Measurements from ENCODE around the gene GHRH.

GHRH gene

DNA sequence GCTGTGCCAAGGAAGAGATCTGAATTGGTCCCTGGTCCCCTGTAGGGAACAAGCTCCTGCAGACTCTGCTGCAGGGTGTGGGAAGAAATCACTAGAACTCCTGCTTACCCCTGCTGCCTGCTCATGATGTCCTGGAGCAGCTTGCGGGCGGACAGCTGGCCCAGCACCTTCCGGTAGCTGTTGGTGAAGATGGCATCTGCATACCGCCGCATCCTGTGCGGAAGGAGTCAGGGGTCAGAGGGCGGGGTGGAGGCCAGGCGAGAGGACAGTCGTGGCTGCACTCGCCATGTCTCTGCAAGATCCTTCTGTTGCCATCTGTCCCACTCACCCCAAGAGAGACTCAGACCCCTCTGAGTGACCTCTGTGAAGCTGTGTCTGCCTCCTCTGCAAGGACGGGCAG is 5.3 kb downstream of the GHRH start:
- TF ChIP-seq ZBTB7A (IDR thresholded peaks at IDR 0.05; ENCODE audit: low read depth) (no peak), EP300 (IDR thresholded peaks at IDR 0.05; ENCODE audit: borderline replicate concordance) (no peak), EGR1 (IDR thresholded peaks at IDR 0.05) (no peak), MAX (IDR thresholded peaks at IDR 0.05) (no peak), TAF1 (IDR thresholded peaks at IDR 0.05; ENCODE audit: low read depth) (no peak), TCF12 (IDR thresholded peaks at IDR 0.05; ENCODE audit: low read depth) (no peak), REST (IDR thresholded peaks at IDR 0.05; ENCODE audit: low read depth) (no peak), CREB1 (IDR thresholded peaks at IDR 0.05; ENCODE audit: low read depth) (no peak), YY1 (IDR thresholded peaks at IDR 0.05; ENCODE audit: low read depth) (no peak), RAD21 (IDR thresholded peaks at IDR 0.05; ENCODE audit: low read depth) (no peak), NFIC (IDR thresholded peaks at IDR 0.05) (no peak), TEAD4 (IDR thresholded peaks at IDR 0.05) (no peak), CEBPB (IDR thresholded peaks at IDR 0.05) (no peak), USF1 (IDR thresholded peaks at IDR 0.05) (no peak), FOXM1 (IDR thresholded peaks at IDR 0.05; ENCODE audit: borderline replicate concordance, low read depth) (no peak)

DNA sequence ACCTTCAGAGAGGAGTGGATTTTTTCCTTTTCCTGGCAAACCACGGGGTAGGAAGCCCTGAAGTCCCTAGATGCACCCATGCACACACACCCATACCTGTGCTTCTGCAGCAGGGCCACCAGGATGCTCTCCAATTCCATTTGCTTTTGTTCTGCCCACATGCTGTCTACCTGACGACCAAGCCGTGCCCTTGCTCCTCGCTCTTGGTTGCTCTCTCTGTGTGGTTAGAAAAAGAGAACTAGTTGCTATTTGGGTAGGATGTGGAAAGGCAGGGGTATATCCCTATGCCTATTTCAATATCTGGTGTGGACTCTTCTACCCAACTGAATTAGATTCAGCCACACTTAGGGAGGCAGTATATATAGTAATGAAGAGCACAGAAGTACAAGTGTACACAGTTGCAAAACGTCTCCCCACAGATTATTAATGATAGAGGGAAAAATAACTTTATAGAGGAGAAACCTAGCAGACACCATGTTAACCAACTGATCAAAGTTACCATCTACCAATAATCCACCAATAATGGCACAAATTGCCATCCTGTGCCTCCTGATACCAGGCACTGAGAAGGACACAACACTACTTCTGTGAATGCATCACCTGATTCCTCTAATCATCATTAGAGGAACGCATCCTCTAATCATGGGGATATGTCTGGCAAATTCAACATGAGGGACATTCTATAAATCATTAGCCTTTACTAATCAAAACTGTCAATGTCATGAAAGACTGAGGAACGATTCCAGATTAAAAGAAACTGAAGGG is 7.3 kb downstream of the GHRH start:
- TF ChIP-seq MAX (IDR thresholded peaks at IDR 0.05) = no peak
- TF ChIP-seq REST (IDR thresholded peaks at IDR 0.05; ENCODE audit: low read depth) = no peak
- TF ChIP-seq EGR1 (IDR thresholded peaks at IDR 0.05) = no peak
- no peak for TF ChIP-seq ZBTB7A (IDR thresholded peaks at IDR 0.05; ENCODE audit: low read depth)
- TF ChIP-seq TEAD4 (IDR thresholded peaks at IDR 0.05) = no peak
- TF ChIP-seq TAF1 (IDR thresholded peaks at IDR 0.05; ENCODE audit: low read depth) = no peak
- no peak for TF ChIP-seq NFIC (IDR thresholded peaks at IDR 0.05)
- no peak for TF ChIP-seq EP300 (IDR thresholded peaks at IDR 0.05; ENCODE audit: borderline replicate concordance)
- TF ChIP-seq USF1 (IDR thresholded peaks at IDR 0.05) = no peak
- TF ChIP-seq CREB1 (IDR thresholded peaks at IDR 0.05; ENCODE audit: low read depth) = no peak
- TF ChIP-seq YY1 (IDR thresholded peaks at IDR 0.05; ENCODE audit: low read depth) = no peak
- no peak for TF ChIP-seq RAD21 (IDR thresholded peaks at IDR 0.05; ENCODE audit: low read depth)
- no peak for TF ChIP-seq FOXM1 (IDR thresholded peaks at IDR 0.05; ENCODE audit: borderline replicate concordance, low read depth)
- no peak for TF ChIP-seq CEBPB (IDR thresholded peaks at IDR 0.05)
- TF ChIP-seq TCF12 (IDR thresholded peaks at IDR 0.05; ENCODE audit: low read depth) = no peak

GRCh38 chr20:37253087-37253486 is 8.5 kb downstream of the GHRH start:
- TF ChIP-seq TEAD4 (IDR thresholded peaks at IDR 0.05) = no peak
- TF ChIP-seq MAX (IDR thresholded peaks at IDR 0.05) = no peak
- no peak for TF ChIP-seq TAF1 (IDR thresholded peaks at IDR 0.05; ENCODE audit: low read depth)
- TF ChIP-seq FOXM1 (IDR thresholded peaks at IDR 0.05; ENCODE audit: borderline replicate concordance, low read depth) = no peak
- TF ChIP-seq NFIC (IDR thresholded peaks at IDR 0.05) = no peak
- TF ChIP-seq USF1 (IDR thresholded peaks at IDR 0.05) = no peak
- no peak for TF ChIP-seq CEBPB (IDR thresholded peaks at IDR 0.05)
- TF ChIP-seq RAD21 (IDR thresholded peaks at IDR 0.05; ENCODE audit: low read depth) = no peak
- TF ChIP-seq EP300 (IDR thresholded peaks at IDR 0.05; ENCODE audit: borderline replicate concordance) = no peak
- TF ChIP-seq ZBTB7A (IDR thresholded peaks at IDR 0.05; ENCODE audit: low read depth) = no peak
- no peak for TF ChIP-seq REST (IDR thresholded peaks at IDR 0.05; ENCODE audit: low read depth)
- no peak for TF ChIP-seq EGR1 (IDR thresholded peaks at IDR 0.05)
- no peak for TF ChIP-seq YY1 (IDR thresholded peaks at IDR 0.05; ENCODE audit: low read depth)
- no peak for TF ChIP-seq CREB1 (IDR thresholded peaks at IDR 0.05; ENCODE audit: low read depth)
